HG02678 (cell line): ENCODE results near the gene NRXN3.
A peak's percentile ranks its signal among the peaks of the same experiment; 100 is the strongest.
"Not testable (repeated sequence)": the region's sequence is repeated elsewhere in the genome, so short reads cannot be mapped to it uniquely, and the experiment has no call there.

Experiments
- ATAC-seq: cut with Tn5 transposase; IDR thresholded peaks from one replicate; pipeline ENCODE4 v1.9.1; 2021; ENCODE audit warnings: mild to moderate bottlenecking, moderate library complexity; ENCODE audit not compliant: unreplicated experiment

NRXN3 gene

DNA sequence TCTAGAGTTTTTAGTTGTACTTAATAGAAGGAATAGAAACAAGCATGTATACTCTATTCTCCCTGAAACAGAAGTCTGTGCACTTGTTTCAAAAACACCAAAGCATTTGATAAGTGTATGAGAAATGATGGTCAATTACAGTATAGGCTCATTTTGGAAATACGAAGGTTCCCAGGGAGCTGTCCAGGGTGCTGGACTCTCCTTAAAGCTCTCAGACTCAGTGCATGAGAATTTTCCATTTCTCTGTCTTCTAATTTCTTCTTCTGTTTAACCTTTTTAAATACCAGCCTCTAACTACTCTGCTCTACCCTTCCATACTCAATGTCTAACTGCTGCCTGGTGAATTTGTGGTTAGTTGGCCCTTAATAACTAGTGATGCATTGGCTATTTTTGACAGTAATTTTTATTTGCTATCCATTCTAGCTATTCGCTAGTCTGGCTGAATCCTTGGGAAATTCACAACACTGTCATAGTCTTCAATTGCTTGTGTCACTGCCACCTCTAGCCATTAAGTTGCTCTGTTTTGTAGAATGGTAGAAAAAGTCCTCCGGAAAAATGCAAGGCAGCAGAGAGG is 229.2 kb downstream of the NRXN3 start:
- ATAC-seq: no peak

DNA sequence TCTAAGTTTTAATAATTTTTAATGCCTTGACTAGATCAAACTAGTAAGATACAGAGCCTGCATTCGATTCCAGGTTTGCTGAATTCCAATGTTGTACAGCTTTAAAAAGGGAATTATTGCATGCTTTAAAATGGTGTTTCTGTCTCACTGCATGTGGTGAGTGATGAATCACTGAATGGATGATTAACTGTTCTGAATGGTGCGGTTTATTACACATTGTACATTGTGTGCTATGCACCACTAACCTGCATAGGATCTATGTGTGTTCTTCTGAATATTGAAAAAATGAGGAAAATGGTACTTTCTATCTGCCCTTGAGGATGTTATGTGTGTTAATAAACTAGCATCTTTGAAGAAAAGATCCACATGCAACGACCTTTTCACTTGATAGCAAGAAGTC is 231.7 kb downstream of the NRXN3 start:
- no peak for ATAC-seq

DNA sequence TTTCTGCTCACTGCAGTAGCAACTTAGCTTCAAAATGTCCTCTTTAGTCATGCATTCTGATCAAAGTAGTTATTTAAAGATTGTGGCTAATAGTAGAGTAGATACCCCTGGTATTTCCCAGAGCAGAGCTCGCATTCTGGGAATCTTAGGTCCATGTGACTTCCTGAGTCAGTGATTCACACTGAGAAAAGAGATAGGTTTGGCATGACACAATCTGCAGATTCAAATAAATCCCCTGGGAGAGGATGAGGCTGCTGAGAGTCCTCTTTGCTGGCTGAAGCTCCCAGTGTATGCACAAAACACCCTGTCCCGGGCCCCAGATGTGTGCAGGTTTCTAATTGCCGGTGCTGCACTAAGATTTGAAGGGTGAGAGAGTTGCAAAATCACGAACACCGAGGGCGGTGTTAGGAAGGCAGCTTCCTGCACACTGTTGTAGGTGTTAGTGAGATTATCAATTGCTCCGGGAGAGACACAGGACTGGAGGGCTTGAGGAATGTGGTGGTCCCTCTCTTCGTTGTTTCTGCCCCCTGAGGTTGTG is 233.2 kb downstream of the NRXN3 start:
- peak; percentile 72 for ATAC-seq

DNA sequence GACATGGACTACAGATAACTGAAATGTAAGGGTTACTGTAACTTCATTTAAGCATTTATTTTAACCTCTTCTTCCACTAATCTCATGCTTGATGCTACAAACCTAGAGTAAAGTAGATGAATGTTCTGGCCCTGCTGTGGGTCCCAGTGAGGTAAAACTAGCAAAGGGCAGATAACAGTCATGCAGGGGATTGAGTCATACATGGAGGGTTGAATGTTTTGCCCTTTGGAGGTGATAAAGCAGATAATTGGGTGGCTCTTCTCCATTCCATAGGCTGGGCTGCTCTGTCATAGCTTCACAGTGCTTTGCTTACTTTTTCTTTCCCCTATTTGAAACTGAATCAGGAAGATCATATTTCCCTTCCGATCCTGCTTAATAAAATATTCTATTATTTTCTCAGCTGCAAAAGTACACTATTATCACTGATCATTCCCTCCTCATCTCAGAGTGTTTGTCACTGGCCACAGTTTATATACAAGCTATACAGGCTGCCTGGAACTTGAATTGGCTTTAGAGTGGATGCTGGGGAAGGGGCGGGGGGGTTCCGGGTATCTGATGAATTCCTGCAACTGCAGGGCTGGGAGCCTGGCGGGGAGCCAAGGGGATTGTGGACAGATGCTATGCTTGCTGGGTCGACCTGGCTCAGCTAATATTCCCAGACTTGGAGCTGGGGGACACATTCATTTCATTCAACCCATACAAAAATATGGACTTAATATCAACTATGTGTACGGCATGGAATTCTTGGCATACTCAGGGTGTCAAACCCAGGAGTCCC is 235.1 kb downstream of the NRXN3 start:
- ATAC-seq: no peak

DNA sequence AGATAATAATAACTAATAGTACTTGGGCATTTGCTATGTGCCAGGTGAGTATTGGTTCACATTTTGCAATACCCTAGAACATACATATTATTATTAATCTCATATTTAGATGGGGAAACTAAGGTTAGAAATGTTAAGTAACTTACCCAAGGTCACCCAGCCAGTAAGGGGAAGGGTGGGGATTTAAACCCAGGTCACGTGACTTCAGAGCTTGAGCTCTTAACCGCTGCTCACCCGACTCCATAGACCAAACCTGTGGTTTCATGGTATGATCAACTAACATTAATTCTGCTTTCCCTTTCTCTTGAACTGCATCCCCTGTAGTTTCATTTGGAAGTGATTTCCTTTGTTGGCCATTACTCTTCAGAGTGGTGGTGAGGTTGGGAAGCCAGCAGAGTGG is 242.3 kb downstream of the NRXN3 start:
- no peak for ATAC-seq

DNA sequence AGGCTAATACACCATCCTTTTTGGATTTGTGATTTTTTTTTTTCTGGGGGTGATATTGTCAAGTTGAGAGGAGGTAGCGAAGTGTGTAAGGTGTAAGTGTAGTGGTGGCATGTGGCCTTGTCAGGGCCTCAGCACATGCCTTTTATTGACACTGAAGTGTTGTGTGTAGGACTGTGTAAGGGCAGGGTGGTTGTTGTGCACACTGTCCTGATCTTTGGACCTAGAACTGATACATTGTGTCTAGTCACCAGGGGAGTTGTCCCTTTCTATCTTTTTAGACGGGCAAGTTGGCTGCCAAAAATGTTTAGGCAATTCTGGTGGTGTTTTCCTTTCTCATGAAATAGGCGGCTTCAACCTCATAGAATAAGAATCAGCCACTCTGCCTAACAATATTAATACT is 244.0 kb downstream of the NRXN3 start:
- no peak for ATAC-seq

DNA sequence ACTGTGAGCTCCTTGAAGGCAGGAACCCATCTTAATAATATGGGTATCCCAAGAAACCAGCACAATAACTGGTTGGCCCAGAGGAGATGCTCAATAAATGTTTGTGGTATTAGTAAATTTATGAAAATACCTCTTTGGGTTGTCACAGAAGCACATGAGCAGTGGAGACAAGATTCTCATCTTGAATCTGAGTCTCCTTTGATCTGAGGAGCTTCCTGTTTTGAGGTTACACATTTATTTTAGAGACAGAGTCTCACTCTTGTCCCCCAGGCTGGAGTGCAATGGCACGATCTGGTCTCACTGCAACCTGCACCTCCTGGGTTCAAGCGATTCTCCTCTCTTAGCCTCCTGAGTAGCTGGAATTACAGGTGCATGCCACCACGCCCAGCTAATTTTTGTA is 247.4 kb downstream of the NRXN3 start:
- no peak for ATAC-seq

DNA sequence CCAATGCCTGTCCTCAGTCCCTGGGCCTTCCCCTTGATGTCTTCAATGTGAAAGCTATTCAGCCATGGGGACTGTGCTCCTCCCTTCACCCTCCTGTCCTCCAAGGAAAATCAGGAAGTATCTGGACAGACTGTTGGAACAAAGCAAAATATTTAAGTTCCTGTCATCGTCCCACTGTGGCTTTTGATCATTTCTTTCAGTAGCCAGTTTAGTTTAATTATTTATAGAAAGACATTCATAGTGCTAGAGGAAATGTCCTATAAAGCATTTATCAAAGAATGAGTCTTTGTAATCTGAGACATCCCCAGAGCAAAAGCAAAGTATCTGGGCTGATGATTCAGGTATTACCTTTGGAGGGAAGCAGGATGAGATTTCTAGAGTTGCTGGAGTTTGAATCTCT is 254.1 kb downstream of the NRXN3 start:
- ATAC-seq: no peak

DNA sequence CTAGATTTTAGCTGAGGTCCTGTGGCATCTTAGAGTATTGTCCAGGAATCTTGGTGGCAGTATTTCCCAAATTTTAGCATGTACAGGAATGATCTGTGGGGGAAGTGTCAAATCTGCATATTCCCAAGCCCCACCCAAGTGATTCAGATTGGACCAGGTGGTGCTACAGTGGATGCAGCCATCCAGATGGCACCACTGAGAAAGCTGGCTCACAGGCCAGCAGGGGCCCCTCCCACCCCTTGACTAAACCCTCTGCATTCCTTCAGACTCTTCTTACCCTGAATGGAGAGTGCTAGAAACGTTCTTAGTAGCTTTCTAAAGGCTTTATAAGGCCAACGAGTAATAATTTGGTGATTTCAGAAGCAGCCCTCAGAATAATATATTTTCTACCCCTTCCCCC is 255.2 kb downstream of the NRXN3 start:
- ATAC-seq: no peak

DNA sequence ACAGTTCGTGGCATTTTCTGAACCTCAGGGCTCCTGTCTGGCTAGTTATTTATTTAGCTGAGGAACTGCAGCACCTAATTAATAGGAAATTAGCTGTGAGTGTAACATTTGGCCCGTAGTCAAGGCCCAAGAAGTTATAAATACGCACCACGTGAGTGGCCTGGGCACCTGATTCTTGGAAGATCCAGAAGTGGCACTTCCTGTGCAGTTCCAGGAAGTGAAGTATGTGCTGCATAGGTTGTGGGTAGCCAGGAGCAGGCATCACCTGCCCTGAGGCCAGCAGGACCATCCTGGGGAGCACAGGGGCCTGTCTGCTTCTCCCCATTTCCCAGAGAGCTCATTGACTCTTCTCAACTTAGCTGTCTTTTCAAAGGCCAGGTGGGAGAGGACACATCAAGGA is 255.6 kb downstream of the NRXN3 start:
- no peak for ATAC-seq

DNA sequence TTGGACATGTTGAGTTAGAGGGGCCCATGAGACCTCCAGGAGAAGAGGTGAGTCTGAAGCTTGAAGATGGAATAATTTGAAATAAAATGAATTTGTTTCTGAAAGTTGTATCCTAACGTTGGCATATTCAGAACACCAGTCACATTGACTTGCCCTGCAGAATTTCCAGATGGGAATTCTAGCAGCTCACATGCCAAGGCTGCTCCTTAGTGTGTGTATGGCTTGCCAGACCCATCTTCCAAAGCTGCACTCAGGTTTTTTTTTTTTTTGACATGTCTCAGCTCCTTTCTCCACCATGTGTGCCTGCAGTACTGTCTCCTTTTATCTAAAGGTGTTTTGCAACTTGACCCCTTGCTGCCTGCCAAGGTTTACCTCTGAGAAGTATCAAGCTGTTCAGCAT is 261.9 kb downstream of the NRXN3 start:
- no peak for ATAC-seq

DNA sequence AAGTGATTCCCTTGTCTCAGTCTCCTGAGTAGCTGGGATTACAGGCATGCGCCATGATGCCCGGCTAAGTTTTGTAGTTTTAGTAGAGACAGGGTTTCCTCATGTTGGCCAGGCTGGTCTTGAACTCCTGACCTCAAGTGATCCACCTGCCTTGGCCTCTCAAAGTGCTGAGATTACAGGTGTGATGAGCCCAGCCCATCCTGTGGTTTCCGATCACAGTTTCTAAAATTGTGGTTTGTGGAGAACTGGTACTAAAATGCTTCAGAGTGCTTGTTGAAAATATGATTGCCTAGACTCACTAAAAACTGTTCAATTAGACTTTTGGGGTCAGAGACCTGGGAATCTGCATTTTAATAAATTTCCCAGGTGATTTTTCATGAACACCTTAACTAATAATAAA is 267.3 kb downstream of the NRXN3 start:
- not testable (repeated sequence) for ATAC-seq

DNA sequence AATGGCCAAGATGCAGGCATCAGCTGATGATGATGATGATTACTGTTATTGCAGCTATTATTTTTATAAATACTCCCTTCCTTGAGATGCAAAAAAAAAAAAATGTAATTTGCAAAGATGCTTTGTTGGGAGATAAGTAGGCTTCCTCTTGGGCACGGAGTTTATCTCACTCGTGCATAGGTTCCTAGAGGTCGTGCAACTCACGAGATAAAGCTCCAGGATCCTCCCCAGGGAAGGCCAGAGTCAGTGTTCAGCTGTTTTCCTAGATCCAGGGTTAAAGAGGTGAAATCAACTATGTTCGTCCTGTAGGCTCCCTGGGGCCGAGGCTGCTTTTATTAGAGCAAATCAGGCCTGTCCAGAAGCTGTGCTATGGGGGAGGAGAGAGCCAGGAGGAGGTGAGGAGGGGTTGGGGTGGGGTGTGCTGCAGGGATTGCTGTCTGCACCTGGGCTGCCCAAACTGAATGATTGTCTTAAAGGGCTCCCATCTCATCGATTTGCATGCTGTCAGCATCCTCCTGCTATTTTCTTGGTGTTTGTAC is 270.3 kb downstream of the NRXN3 start:
- ATAC-seq: no peak

DNA sequence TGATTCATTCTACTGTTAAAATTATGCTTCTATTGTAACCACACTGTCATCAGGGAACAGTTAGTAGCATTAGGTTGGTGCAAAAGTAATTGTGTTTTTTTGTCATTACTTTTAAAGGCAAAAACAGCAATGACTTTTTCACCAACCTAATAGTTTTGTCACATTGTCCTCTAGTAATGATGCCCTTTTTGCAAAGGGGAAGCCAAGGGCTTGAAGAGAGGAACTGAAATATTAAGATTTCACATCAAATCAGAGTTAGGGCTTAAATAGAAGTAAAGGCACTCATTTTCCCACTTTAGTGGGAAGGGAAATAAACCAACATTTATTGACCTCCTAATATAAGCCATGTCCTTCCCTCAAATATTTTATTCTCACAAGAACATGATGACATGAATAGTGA is 273.7 kb downstream of the NRXN3 start:
- ATAC-seq: no peak

DNA sequence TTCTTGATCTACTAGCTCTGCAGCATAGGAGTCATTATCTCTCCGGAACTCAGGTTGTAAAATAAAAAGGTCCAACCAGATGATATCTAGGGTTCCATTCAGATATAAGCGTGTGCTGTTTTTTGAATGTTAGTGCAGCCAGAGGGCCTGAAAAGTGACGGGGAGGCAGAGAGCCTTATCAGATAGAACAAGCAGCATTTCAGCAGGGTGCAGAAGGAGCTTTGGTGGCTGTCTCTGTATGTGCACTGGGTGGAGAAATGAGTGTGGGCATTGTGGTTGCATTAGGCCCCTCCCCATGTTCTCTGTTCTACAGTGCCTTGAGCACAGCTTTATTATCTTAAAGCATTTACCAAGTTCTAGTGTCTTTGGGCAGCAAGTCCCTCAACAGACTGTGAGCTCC is 275.1 kb downstream of the NRXN3 start:
- ATAC-seq: no peak

DNA sequence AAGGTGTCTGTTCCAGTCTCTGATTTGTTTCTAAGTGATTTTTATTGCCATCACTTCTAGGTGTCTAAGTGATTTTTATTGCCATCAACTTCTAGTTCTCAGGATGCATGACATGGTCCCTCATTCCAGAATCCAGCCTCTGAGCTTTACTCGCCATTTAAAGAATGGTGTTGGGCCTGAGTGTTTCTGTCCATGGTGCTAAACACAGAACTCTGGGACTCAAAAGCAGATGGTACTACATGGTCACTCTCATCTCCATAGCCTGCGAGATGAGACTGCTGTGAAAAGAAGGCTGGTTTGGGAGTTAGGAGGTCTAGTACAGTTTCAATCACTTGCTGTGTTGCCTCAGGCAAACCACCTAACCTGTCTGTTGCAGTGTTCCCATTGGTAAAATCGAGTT is 276.6 kb downstream of the NRXN3 start:
- ATAC-seq: no peak

DNA sequence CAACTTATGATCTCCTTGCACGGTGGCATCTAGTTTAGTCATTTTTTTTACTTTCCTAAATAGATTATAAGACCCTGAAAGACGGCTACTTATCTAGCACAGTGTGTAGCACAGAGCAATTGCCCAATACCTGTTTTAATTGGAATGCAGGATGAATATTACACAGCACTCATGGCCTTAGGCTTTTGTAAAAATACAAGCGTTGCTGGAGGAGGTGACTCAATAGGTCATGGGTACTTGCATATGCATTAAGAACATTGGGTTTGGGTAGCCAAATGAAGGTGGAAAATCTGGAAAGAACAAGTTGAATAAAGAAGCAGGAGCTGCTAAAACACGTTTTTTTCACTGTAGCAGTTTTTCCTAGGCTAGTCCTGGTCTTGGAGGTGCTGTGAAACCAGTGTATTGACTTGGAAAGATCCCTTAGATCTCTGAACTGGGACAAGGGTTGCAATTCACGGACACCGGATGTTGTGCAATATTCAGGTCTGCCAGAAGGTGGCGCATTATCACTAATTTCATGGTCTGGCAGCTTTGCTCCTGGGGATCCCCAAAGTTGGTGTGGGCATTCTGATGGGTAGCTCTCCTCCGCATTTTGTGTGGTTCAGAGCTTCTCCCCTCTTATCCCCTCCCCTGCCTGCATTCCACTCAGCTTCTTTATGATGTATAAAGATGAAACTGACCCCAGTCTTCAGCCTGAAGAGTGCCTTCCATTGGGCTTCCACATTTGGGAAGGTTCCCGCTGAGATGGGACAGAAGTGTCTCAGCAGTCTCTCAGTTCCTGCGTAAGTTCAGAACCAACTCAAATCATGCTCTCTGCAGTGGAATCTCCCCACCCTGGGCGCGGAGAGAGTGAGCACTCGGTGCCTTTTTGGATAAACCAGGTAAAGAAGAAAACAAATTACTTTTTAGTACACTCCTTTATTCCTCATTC is 278.3 kb downstream of the NRXN3 start:
- ATAC-seq: peak; percentile 72

DNA sequence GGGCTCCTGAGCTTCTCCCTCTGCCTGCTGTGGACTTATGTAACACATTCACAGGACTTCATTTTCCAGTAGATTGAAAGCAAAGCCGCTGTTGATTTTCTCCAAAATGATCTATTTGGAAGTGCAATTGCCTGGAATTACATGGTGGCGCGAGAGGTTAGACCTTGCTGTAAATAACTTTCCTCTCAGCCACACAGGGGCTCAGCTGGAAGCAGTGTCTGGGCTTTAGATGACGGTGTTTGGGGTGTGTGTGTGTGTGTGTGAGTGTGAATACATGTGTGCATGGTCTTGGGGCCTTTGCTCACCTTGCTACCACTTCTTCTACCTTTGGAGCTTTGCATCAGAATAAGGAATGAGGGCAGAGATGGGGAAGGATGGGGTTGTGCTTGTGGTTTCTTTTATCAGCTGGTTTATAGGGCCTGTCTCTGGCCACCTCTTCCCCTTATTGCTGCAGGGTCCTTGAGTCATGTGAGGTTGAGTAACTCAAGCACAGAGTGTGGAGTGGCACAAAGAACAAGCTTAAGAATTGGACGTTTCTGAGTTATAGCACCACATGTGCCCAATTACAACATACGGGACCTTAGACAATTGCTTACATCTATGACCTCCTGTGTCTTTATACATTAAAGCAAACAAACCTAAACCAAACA is 280.6 kb downstream of the NRXN3 start:
- ATAC-seq: no peak

DNA sequence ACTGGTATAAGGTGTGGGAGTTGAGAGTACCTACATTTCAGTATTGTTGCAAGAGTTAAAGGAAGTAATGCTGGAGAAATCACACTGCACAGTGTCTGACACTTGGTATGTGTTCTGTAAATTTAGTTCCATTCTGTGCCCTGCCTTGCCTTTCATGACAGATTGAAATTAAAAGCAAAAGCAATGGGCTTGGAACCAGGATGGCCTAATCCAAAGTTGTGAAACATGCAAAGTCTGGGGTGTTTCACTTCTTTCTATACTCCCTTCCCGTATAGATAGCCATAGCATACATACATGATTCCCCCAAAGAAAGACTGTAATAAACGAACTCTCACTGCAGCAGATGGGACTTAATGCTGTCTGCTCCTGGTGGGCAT is 281.1 kb downstream of the NRXN3 start:
- no peak for ATAC-seq

DNA sequence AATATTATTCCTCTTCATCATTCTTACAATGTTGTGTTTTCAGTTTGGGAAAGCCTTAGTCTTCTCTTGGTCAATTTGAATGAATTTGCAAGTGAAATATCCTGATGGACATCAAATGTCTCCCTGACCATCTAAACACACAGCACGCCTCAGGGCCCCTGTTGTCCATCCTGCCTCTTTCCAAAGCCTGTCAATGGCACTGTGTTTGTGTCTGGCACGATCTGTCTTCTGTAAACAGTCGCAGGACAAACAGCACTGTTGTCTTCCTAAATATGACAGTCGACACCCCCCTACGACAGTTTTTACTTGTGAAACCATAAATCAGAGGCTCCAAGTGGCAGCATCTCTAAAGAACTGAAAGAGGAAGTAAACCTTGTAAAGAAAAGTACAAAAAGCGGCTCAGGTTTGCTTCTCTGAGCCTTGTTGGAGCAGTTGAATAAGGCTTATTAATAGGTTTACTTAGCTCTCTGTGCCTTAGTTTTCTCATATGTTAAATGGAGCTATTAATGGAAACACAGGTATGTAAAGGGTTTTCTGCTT is 285.8 kb downstream of the NRXN3 start:
- ATAC-seq: peak; percentile 56

DNA sequence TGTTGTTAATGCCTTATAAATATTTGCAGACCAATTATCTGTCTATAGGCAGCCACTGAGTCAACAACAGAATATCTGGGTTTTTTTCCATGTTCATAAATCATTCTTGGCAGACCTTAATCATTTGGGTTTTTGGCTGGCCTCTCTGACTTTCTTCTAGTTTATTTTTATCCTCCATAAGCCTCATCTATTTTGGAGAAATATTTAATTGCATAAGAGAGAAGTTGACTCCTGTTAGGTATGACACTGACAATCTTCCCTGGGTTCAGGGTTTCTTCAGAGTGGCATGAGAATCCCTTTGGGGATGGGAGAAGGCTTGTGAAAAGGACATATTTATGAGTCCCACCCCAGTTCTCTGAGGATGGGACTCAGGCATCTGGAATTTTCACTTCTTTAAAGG is 299.8 kb downstream of the NRXN3 start:
- no peak for ATAC-seq
